ENCODE measurements around the gene TMEM209.

Gene TMEM209

DNA sequence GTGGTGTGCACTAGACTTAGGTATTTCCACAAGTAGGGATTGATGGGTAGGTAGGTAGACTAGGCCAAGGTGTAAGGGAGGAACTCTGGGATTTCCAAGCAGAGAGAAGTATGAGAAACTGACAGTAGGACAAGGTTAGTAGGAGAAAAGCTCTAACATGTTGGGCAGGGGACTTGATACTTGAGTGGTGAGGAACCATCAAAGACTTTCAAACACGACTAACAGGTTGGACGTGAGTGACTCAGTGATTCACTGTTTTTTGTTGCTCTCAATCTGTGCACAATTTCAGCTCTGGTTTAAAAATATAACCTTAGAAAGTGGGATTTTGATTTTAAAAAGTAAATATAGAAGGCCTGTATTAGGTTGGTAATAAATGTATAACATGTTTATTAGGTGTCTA is 90.4 kb downstream of the TMEM209 start:
- Histone ChIP-seq H3K9me2 (replicated peaks; ENCODE audit: control insufficient read depth, low read length) (no peaks in the 10 kb centered on the region), H3K79me2 (ENCODE audit: control insufficient read depth, low read length) (no peaks in the 10 kb centered on the region), H3K4me1 (ENCODE audit: control insufficient read depth, low read length) (peaks cover 24% of the 10 kb centered on the region), H3K9me3 (ENCODE audit: control insufficient read depth, insufficient read depth, low read length) (no peaks in the 10 kb centered on the region), H3K27ac (ENCODE audit: low read depth, low read length) (no peak overlapping the region), H3K4me2 (ENCODE audit: low read length) (no peak overlapping the region), H3F3A (ENCODE audit: control insufficient read depth, insufficient read depth) (peaks cover 8% of the 10 kb centered on the region), H4K20me1 (ENCODE audit: control insufficient read depth, insufficient read depth, low read depth, low read length) (no peaks in the 10 kb centered on the region; the same call in 1 of the 2 replicates), H3K36me3 (ENCODE audit: control insufficient read depth, low read length) (no peaks in the 10 kb centered on the region), H3K4me3 (ENCODE audit: low read length) (no peak overlapping the region), H3K27me3 (ENCODE audit: control insufficient read depth, low read length) (no peaks in the 10 kb centered on the region)
- TF ChIP-seq CTCF (IDR thresholded peaks at IDR 0.05; ENCODE audit: low read depth, low read length, poor library complexity, severe bottlenecking) (no peak), EZH2phosphoT487 (IDR thresholded peaks at IDR 0.05; ENCODE audit: borderline replicate concordance, low read length) (no peak)
